PC-9 (cell line): Measurements from ENCODE around the gene ACAP3. TPM values are rescaled to one million over a fixed set of nuclear protein-coding genes. Genes with fewer than 3 reads are reported as not detected.

Source experiments
- BruUV-seq: library from RNA; stranded (reverse); fragments of 400-500 nt; replicated peaks from 2 replicates; lab custom pipeline; 2021; lab: Mats Ljungman, UMichigan
- CTCF ChIA-PET: fragments of 300-600 bp; sonication (Branson Sonifier 250); formaldehyde crosslinking; loops from one replicate; lab custom pipeline; 2022; ENCODE audit warnings: antibody characterized with exemption; lab: Charles Lee
- POLR2A ChIA-PET: fragments of 300-600 bp; sonication (Branson Sonifier 250); formaldehyde crosslinking; loops from one replicate; lab custom pipeline; 2022; ENCODE audit warnings: antibody characterized with exemption; ENCODE audit not compliant: unreplicated experiment; lab: Charles Lee
- DNase-seq, 2 experiments: peaks; one replicate each; pipeline versions ENCODE4 v3.0.0 to v3.0.0-alpha.2; 2015 to 2022; ENCODE audit warnings: mixed read lengths in 1 of 2
- H2AFZ ChIP-seq: fragments of 200-600 bp; sonication (generic); 2 replicates; pipeline ENCODE4 v1.8.1; 2017; ENCODE audit warnings: antibody characterized with exemption
- H3F3A ChIP-seq: fragments of 200-600 bp; sonication (generic); 2 replicates; pipeline ENCODE4 v1.8.1; 2017; ENCODE audit warnings: antibody characterized with exemption, mild to moderate bottlenecking, low read depth; ENCODE audit not compliant: insufficient read depth
- H3K27ac ChIP-seq: fragments of 200-600 bp; sonication (generic); 2 replicates; pipeline ENCODE4 v1.6.1; 2016; ENCODE audit warnings: mixed run types
- H3K27me3 ChIP-seq: fragments of 200-600 bp; sonication (generic); 2 replicates; pipeline ENCODE4 v1.6.1; 2016; ENCODE audit warnings: low read depth, mixed run types; ENCODE audit not compliant: insufficient read depth
- H3K36me3 ChIP-seq: fragments of 200-600 bp; sonication (generic); 2 replicates; pipeline ENCODE4 v1.6.1; 2016; ENCODE audit warnings: low read depth, mixed run types
- H3K4me1 ChIP-seq: fragments of 200-600 bp; sonication (generic); replicated peaks from 2 replicates; pipeline ENCODE4 v1.6.1; 2016; ENCODE audit warnings: mixed run types; ENCODE audit not compliant: insufficient read depth
- H3K4me2 ChIP-seq: fragments of 200-600 bp; sonication (generic); 2 replicates; pipeline ENCODE4 v1.6.1; 2017; ENCODE audit warnings: mixed run types
- H3K4me3 ChIP-seq: fragments of 200-600 bp; sonication (generic); 2 replicates; pipeline ENCODE4 v1.6.1; 2016; ENCODE audit warnings: mixed run types
- H3K79me2 ChIP-seq: fragments of 200-600 bp; sonication (generic); 2 replicates; pipeline ENCODE4 v1.6.1; 2017; ENCODE audit warnings: low read depth, mixed run types
- H3K9me2 ChIP-seq: fragments of 200-600 bp; sonication (generic); 2 replicates; pipeline ENCODE4 v1.8.1; 2017; ENCODE audit warnings: mild to moderate bottlenecking; ENCODE audit not compliant: insufficient read depth
- H3K9me3 ChIP-seq: fragments of 200-600 bp; sonication (generic); 2 replicates; pipeline ENCODE4 v1.8.1; 2016; ENCODE audit warnings: low read depth; ENCODE audit not compliant: insufficient read depth
- H4K20me1 ChIP-seq: fragments of 200-600 bp; sonication (generic); 2 replicates; pipeline ENCODE4 v1.8.1; 2017; ENCODE audit not compliant: insufficient read depth
- EZH2 ChIP-seq: fragments of 200-600 bp; sonication (generic); IDR thresholded peaks from 2 replicates; pipeline ENCODE4 v1.8.0; 2017; ENCODE audit warnings: antibody characterized with exemption, low read depth
- intact Hi-C: fragments of 100-400 bp; cut with micrococcal nuclease; formaldehyde crosslinking; loops from one replicate; pipeline ENCODE4 v1.10.0; 2022; ENCODE audit not compliant: unreplicated experiment
- total RNA-seq: library from RNA; stranded (reverse); gene quantifications from 2 replicates; pipeline ENCODE4 v1.2.3, GENCODE V29; 2021
- TF ChIP-seq, protein P1 (sequence below): fragments of 200-600 bp; sonication (generic); conservative IDR thresholded peaks from 2 replicates; pipeline ENCODE4 v1.6.1; 2017; ENCODE audit warnings: mixed run types, antibody characterized with exemption, mild to moderate bottlenecking, moderate library complexity

The ACAP3 gene
- total RNA-seq, 1 experiment from 2014 or later = 54.8 TPM

DNA sequence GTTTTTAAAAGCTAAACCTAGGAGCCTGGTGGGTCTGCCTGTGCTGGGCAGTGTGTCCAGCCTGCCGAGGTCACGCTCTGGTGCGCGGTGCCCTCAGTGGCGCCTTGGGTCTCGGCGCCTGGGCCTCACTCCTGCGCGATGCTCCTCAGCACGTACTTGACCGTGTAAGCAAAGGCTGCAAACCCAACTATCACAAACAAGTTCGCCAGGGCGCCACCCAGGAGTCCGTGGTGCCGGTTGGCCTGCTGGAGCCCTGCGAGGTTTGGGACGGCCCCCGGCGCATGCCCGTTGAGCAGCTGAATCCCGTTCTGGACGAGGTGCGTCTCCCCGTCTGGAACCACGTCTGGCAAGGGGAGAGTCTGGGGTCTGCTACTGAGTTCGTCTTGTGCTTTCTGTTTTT is 52.7 kb downstream of the ACAP3 start:
- no peak for DNase-seq
- Histone ChIP-seq H3K27me3 (no peaks in the 10 kb centered on the region), H3K4me3 (no peak overlapping the region), H3K9me3 (no peaks in the 10 kb centered on the region), H2AFZ (no peak overlapping the region), H3K79me2 (no peaks in the 10 kb centered on the region), H3K4me1 (no peaks in the 10 kb centered on the region), H3K9me2 (no peaks in the 10 kb centered on the region), H3K27ac (no peak overlapping the region), H3K4me2 (no peak overlapping the region), H3F3A (peaks cover 16% of the 10 kb centered on the region), H4K20me1 (peaks cover 6% of the 10 kb centered on the region; the same call in 1 of the 2 replicates), H3K36me3 (0 out of 2 replicates have a peak, but pooled peaks cover 3% of the 10 kb centered on the region)
- intact Hi-C loops = no loop called here
- TSS peak; percentile 32 for BruUV-seq
- TF ChIP-seq EZH2 = no peak
- TF ChIP-seq, protein P1, sequence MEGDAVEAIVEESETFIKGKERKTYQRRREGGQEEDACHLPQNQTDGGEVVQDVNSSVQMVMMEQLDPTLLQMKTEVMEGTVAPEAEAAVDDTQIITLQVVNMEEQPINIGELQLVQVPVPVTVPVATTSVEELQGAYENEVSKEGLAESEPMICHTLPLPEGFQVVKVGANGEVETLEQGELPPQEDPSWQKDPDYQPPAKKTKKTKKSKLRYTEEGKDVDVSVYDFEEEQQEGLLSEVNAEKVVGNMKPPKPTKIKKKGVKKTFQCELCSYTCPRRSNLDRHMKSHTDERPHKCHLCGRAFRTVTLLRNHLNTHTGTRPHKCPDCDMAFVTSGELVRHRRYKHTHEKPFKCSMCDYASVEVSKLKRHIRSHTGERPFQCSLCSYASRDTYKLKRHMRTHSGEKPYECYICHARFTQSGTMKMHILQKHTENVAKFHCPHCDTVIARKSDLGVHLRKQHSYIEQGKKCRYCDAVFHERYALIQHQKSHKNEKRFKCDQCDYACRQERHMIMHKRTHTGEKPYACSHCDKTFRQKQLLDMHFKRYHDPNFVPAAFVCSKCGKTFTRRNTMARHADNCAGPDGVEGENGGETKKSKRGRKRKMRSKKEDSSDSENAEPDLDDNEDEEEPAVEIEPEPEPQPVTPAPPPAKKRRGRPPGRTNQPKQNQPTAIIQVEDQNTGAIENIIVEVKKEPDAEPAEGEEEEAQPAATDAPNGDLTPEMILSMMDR = no peak
- ChIA-PET POLR2A (interaction anchor here (0.9 kb wide), 1 partner anchor 105 kb away, joined by 3 read pairs; no protein-coding TSS in a partner anchor), CTCF (no interaction called here)

DNA sequence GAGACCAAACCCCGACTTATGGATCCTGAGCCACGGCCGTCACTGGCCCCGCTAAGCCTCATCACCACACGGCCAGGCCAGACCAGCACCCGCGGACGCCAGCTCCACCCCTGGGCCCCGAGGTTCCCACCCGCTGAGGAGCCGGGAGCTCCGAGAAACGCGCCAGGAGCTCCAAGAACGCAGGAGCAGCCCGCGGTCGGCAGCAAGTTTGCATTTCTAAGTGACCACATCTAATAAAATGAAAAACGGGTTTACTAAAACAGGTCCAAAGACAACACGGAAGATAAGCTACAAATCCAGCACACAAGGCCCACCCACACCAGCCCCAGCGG is 53.1 kb downstream of the ACAP3 start:
- TF ChIP-seq, protein P1 = no peak
- no peak for TF ChIP-seq EZH2
- Histone ChIP-seq H3K9me2 (no peaks in the 10 kb centered on the region), H3K27ac (no peak overlapping the region), H3F3A (peaks cover 16% of the 10 kb centered on the region), H3K9me3 (no peaks in the 10 kb centered on the region), H3K79me2 (no peaks in the 10 kb centered on the region), H3K4me1 (no peaks in the 10 kb centered on the region), H3K4me2 (no peak overlapping the region), H3K27me3 (no peaks in the 10 kb centered on the region), H4K20me1 (peaks cover 6% of the 10 kb centered on the region; the same call in 1 of the 2 replicates), H2AFZ (no peak overlapping the region), H3K4me3 (no peak overlapping the region), H3K36me3 (no peaks in the 10 kb centered on the region)
- intact Hi-C loops = no loop called here
- POLR2A ChIA-PET = interaction anchor here (0.9 kb wide), 1 partner anchor 105 kb away, joined by 3 read pairs; no protein-coding TSS in a partner anchor
- DNase-seq = no peak
- CTCF ChIA-PET = no interaction called here
- no TSS peak for BruUV-seq

DNA sequence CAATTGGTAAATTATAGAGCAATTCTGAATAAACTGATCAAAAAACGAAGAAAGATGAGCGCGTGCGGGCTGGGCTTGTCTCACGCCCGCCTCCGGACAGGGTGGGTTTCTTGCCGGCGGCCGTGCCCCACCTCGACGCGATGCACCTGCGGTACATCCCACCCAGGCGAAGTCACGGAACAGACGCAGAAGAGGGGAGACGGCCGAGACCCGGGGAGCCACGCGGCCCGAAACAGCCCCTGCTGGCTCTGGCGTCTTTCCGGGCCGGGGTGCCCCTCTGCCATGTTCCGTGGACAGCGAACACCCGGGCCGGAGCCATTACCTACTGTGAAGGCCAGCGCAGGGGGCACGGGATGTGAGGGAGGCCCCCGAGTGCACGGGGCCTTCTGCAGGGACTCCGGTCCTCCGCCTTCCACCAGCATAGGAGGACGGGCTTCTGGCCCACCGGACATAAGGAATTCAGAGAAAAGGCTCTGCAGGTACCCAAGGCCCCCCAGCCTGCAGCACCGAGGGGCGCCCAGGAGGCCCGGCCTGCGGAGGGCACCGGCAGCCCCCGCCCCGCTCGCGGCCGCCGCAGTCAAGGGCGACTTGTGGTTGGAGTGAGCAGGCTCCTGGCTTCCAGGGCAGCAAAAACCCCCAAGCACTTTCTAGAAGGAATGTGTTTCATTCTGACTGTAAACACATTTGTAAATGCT is 53.6 kb downstream of the ACAP3 start:
- ChIA-PET POLR2A (interaction anchor here (0.9 kb wide), 1 partner anchor 104 kb away, joined by 3 read pairs; no protein-coding TSS in a partner anchor), CTCF (no interaction called here)
- peaks cover 16% of the 10 kb centered on the region for H3F3A ChIP-seq
- DNase-seq = no peak
- H3K79me2 ChIP-seq = no peaks in the 10 kb centered on the region
- no peaks in the 10 kb centered on the region for H3K9me2 ChIP-seq
- no peaks in the 10 kb centered on the region for H3K9me3 ChIP-seq
- no peaks in the 10 kb centered on the region for H3K36me3 ChIP-seq
- H2AFZ ChIP-seq = no peak overlapping the region
- TF ChIP-seq, protein P1 = no peak
- TF ChIP-seq EZH2 = no peak
- no peak overlapping the region for H3K4me2 ChIP-seq
- peaks cover 6% of the 10 kb centered on the region; the same call in 1 of the 2 replicates for H4K20me1 ChIP-seq
- intact Hi-C loops = no loop called here
- no TSS peak for BruUV-seq
- H3K4me3 ChIP-seq = no peak overlapping the region
- H3K4me1 ChIP-seq = no peaks in the 10 kb centered on the region
- H3K27ac ChIP-seq = no peak overlapping the region
- no peaks in the 10 kb centered on the region for H3K27me3 ChIP-seq
